Measurements from ENCODE around the gene PGS1. TPM values are rescaled to one million over a fixed set of nuclear protein-coding genes. Genes with fewer than 3 reads are reported as not detected.

The PGS1 gene
- total RNA-seq, 2 experiments from 2014 or later, result 75.8 to 78.1 TPM

- intact Hi-C loops (cut with micrococcal nuclease), result no loop called here
- H3K36me3 Mint-ChIP-seq, result peaks cover 44% of the 10 kb centered on the region
- POLR2A ChIA-PET, result interaction anchor here (0.9 to 3.7 kb wide), 9 partner anchors 10 to 421 kb away, joined by 3 to 28 read pairs (median 6); partner anchors contain the start of gene PGS1
- peaks cover 4% of the 10 kb centered on the region for H3K27me3 Mint-ChIP-seq
- peak overlapping the region; percentile 97 for H3K27ac Mint-ChIP-seq
- CTCF ChIA-PET, result interaction anchor here (0.9 to 9.1 kb wide), 7 partner anchors 13 to 107 kb away, joined by 3 to 135 read pairs (median 4); no protein-coding TSS in a partner anchor
- peak; percentile 47 for DNase-seq
- peak overlapping the region; percentile 93 for H3K4me3 Mint-ChIP-seq
- H3K4me1 Mint-ChIP-seq (ENCODE audit: low read depth), result peaks cover 40% of the 10 kb centered on the region
- no peaks in the 10 kb centered on the region for H3K9me3 Mint-ChIP-seq
Observed at GRCh38 chr17:78358538-78359320, 19.7 kb upstream of the PGS1 start.

- peak; percentile 47 for DNase-seq
- ChIA-PET POLR2A (interaction anchor here (0.6 to 3.7 kb wide), 14 partner anchors 11 to 421 kb away, joined by 3 to 28 read pairs (median 4); partner anchors contain the start of gene PGS1), CTCF (interaction anchor here (0.7 to 9.1 kb wide), 8 partner anchors 13 to 109 kb away, joined by 3 to 135 read pairs (median 8); no protein-coding TSS in a partner anchor)
- intact Hi-C loops (cut with micrococcal nuclease), result no loop called here
- Mint-ChIP-seq H3K36me3 (peaks cover 44% of the 10 kb centered on the region), H3K4me1 (ENCODE audit: low read depth) (peaks cover 37% of the 10 kb centered on the region), H3K27me3 (peaks cover 4% of the 10 kb centered on the region), H3K27ac (peak overlapping the region; percentile 90), H3K4me3 (peak overlapping the region; percentile 82), H3K9me3 (no peaks in the 10 kb centered on the region)
Observed at GRCh38 chr17:78359321-78359996, 19.0 kb upstream of the PGS1 start.

- ChIA-PET POLR2A (interaction anchor here (0.6 to 3.7 kb wide), 12 partner anchors 12 to 414 kb away, joined by 3 to 28 read pairs (median 4); partner anchors contain the start of gene PGS1), CTCF (interaction anchor here (0.7 to 9.1 kb wide), 8 partner anchors 10 to 109 kb away, joined by 3 to 135 read pairs (median 10); no protein-coding TSS in a partner anchor)
- Mint-ChIP-seq H3K27ac (peak within 1 kb of the TSS; percentile 97), H3K4me1 (ENCODE audit: low read depth) (peaks cover 38% of the 10 kb centered on the region), H3K4me3 (peak within 1 kb of the TSS; percentile 93), H3K9me3 (no peaks in the 10 kb centered on the region), H3K36me3 (peaks cover 44% of the 10 kb centered on the region), H3K27me3 (peaks cover 4% of the 10 kb centered on the region)
- DNase-seq, result peak; percentile 99
- intact Hi-C loops (cut with micrococcal nuclease), result loop anchor here (1.0 to 2.0 kb wide), 5 partner anchors 21 to 101 kb away; no protein-coding TSS in a partner anchor
Observed at GRCh38 chr17:78359997-78360370, 18.5 kb upstream of the PGS1 start, which contains the start of gene SOCS3. TSS of gene SOCS3 (minus strand) at chr17:78360077. CDS start at chr17:78359095, 982 bp downstream.

GRCh38 chr17:78360371-78361224 lies 17.9 kb upstream of the PGS1 start:
- Mint-ChIP-seq H3K4me3 (peak overlapping the region; percentile 81), H3K9me3 (no peaks in the 10 kb centered on the region), H3K36me3 (peaks cover 38% of the 10 kb centered on the region), H3K27me3 (peaks cover 4% of the 10 kb centered on the region), H3K4me1 (ENCODE audit: low read depth) (peaks cover 37% of the 10 kb centered on the region), H3K27ac (peak overlapping the region; percentile 86)
- peak; percentile 96 for DNase-seq
- ChIA-PET POLR2A (interaction anchor here (0.6 to 3.7 kb wide), 11 partner anchors 12 to 414 kb away, joined by 3 to 28 read pairs (median 6); partner anchors contain the start of gene PGS1), CTCF (interaction anchor here (0.7 to 9.1 kb wide), 15 partner anchors 9 to 110 kb away, joined by 3 to 135 read pairs (median 8); partner anchors contain the start of gene PGS1)
- intact Hi-C loops (cut with micrococcal nuclease), result loop anchor here (1.0 to 2.0 kb wide), 5 partner anchors 21 to 102 kb away; no protein-coding TSS in a partner anchor

- peaks cover 31% of the 10 kb centered on the region for H3K36me3 Mint-ChIP-seq
- intact Hi-C loops (cut with micrococcal nuclease), result loop anchor here (2.0 kb wide), 1 partner anchor 102 kb away; no protein-coding TSS in a partner anchor
- ChIA-PET CTCF (interaction anchor here (1.0 to 9.1 kb wide), 13 partner anchors 8 to 110 kb away, joined by 3 to 135 read pairs (median 9); partner anchors contain the start of gene PGS1), POLR2A (interaction anchor here (0.6 to 3.7 kb wide), 6 partner anchors 17 to 109 kb away, joined by 3 to 28 read pairs (median 10); partner anchors contain the start of gene PGS1)
- H3K4me3 Mint-ChIP-seq, result peak overlapping the region; percentile 81
- peaks cover 7% of the 10 kb centered on the region for H3K27me3 Mint-ChIP-seq
- H3K4me1 Mint-ChIP-seq (ENCODE audit: low read depth), result peaks cover 34% of the 10 kb centered on the region
- peak overlapping the region; percentile 86 for H3K27ac Mint-ChIP-seq
- DNase-seq, result peak; percentile 31
- H3K9me3 Mint-ChIP-seq, result no peaks in the 10 kb centered on the region
Observed at GRCh38 chr17:78361225-78361701, 17.2 kb upstream of the PGS1 start.

GRCh38 chr17:78362232-78362631 lies 16.2 kb upstream of the PGS1 start:
- Mint-ChIP-seq H3K27ac (no peak overlapping the region), H3K9me3 (no peaks in the 10 kb centered on the region), H3K27me3 (peaks cover 7% of the 10 kb centered on the region), H3K36me3 (peaks cover 22% of the 10 kb centered on the region), H3K4me1 (ENCODE audit: low read depth) (peaks cover 32% of the 10 kb centered on the region), H3K4me3 (no peak overlapping the region)
- CTCF ChIA-PET, result interaction anchor here (0.8 to 9.1 kb wide), 7 partner anchors 15 to 74 kb away, joined by 3 to 135 read pairs (median 6); partner anchors contain the start of gene PGS1
- intact Hi-C loops (cut with micrococcal nuclease), result no loop called here
- POLR2A ChIA-PET, result no interaction called here
- no peak for DNase-seq

- CTCF ChIA-PET, result interaction anchor here (0.6 to 9.1 kb wide), 8 partner anchors 15 to 112 kb away, joined by 3 to 135 read pairs (median 4); partner anchors contain the start of gene PGS1
- Mint-ChIP-seq H3K36me3 (peaks cover 18% of the 10 kb centered on the region), H3K27ac (no peak overlapping the region), H3K27me3 (peaks cover 7% of the 10 kb centered on the region), H3K4me3 (no peak overlapping the region), H3K9me3 (no peaks in the 10 kb centered on the region), H3K4me1 (ENCODE audit: low read depth) (peaks cover 32% of the 10 kb centered on the region)
- DNase-seq, result no peak
- POLR2A ChIA-PET, result no interaction called here
- intact Hi-C loops (cut with micrococcal nuclease), result no loop called here
Observed at GRCh38 chr17:78362671-78363070, 15.8 kb upstream of the PGS1 start.

- intact Hi-C loops (cut with micrococcal nuclease), result no loop called here
- Mint-ChIP-seq H3K27me3 (peaks cover 7% of the 10 kb centered on the region), H3K4me3 (peak overlapping the region; percentile 21), H3K27ac (peak overlapping the region; percentile 76), H3K4me1 (ENCODE audit: low read depth) (peaks cover 32% of the 10 kb centered on the region), H3K9me3 (no peaks in the 10 kb centered on the region), H3K36me3 (peaks cover under 1% of the 10 kb centered on the region)
- DNase-seq, result peak; percentile 70
- ChIA-PET POLR2A (interaction anchor here (0.8 to 2.7 kb wide), 5 partner anchors 13 to 47 kb away, joined by 3 to 11 read pairs (median 6); no protein-coding TSS in a partner anchor), CTCF (interaction anchor here (0.6 to 9.1 kb wide), 7 partner anchors 12 to 113 kb away, joined by 3 to 135 read pairs (median 3); partner anchors contain the start of gene PGS1)
Observed at GRCh38 chr17:78364436-78365281, 13.8 kb upstream of the PGS1 start.

GRCh38 chr17:78365561-78366108 lies 12.8 kb upstream of the PGS1 start:
- Mint-ChIP-seq H3K27me3 (peaks cover 7% of the 10 kb centered on the region), H3K27ac (peak overlapping the region; percentile 28), H3K4me3 (no peak overlapping the region), H3K4me1 (ENCODE audit: low read depth) (peaks cover 32% of the 10 kb centered on the region), H3K36me3 (no peaks in the 10 kb centered on the region), H3K9me3 (no peaks in the 10 kb centered on the region)
- no peak for DNase-seq
- ChIA-PET POLR2A (interaction anchor here (1.4 to 2.7 kb wide), 3 partner anchors 15 to 19 kb away, joined by 3 to 11 read pairs (median 7); no protein-coding TSS in a partner anchor), CTCF (interaction anchor here (0.6 to 9.1 kb wide), 3 partner anchors 11 to 76 kb away, joined by 4 to 135 read pairs (median 25); partner anchors contain the start of gene PGS1)
- intact Hi-C loops (cut with micrococcal nuclease), result no loop called here
